Activated CD8-positive, alpha-beta T cell treated with anti-CD3 and anti-CD28 coated beads, Interleukin-2, amount 10 ng/mL, durations not matched to agents 7 days and 5 days (primary cell): ENCODE results near the gene ATP2A3. TPM values are rescaled to one million over a fixed set of nuclear protein-coding genes. Genes with fewer than 3 reads are reported as not detected.

ENCODE experiments used
- ATAC-seq: fragments of 150-1000 bp; cut with Tn5 transposase; one replicate; pipeline ENCODE4 v1.10.0; 2021; ENCODE audit warnings: moderate library complexity
- CTCF ChIA-PET: fragments of 350-600 bp; sonication (Branson Sonifier 250); formaldehyde crosslinking; loops from one replicate; lab custom pipeline; 2021; ENCODE audit warnings: antibody characterized with exemption; lab: Charles Lee
- POLR2A ChIA-PET: fragments of 350-600 bp; sonication (Branson Sonifier 250); formaldehyde crosslinking; loops from one replicate; lab custom pipeline; 2021; ENCODE audit warnings: antibody characterized with exemption; lab: Charles Lee
- DNase-seq: peaks from one replicate; pipeline ENCODE4 v3.0.0-alpha.2; 2020
- H3K27ac Mint-ChIP-seq: one replicate; pipeline ENCODE4 v1.8.0; 2021; ENCODE audit warnings: mild to moderate bottlenecking, mixed read lengths
- H3K27me3 Mint-ChIP-seq: one replicate; pipeline ENCODE4 v1.8.0; 2021; ENCODE audit warnings: low read depth, mixed read lengths
- H3K36me3 Mint-ChIP-seq: one replicate; pipeline ENCODE4 v1.8.0; 2021; ENCODE audit warnings: low read depth, mixed read lengths
- H3K4me1 Mint-ChIP-seq: one replicate; pipeline ENCODE4 v1.8.0; 2021; ENCODE audit warnings: low read depth, mixed read lengths
- H3K4me3 Mint-ChIP-seq: one replicate; pipeline ENCODE4 v1.8.0; 2021; ENCODE audit warnings: mild to moderate bottlenecking, mixed read lengths
- H3K9me3 Mint-ChIP-seq: one replicate; pipeline ENCODE4 v1.8.0; 2022; ENCODE audit warnings: mixed read lengths; ENCODE audit not compliant: insufficient read depth
- total RNA-seq, 2 experiments: library from RNA; stranded (reverse); gene quantifications; one replicate each; pipeline ENCODE4 v1.2.3, GENCODE V29; 2021

The ATP2A3 gene
- total RNA-seq, 2 experiments from 2014 or later, result 341 to 354 TPM

GRCh38 chr17:3922765-3923164, 41.5 kb downstream of the ATP2A3 start:
- Mint-ChIP-seq H3K4me3 (no peak overlapping the region), H3K27ac (peak overlapping the region; percentile 60), H3K9me3 (no peaks in the 10 kb centered on the region), H3K4me1 (peaks cover 5% of the 10 kb centered on the region), H3K36me3 (peaks cover 24% of the 10 kb centered on the region), H3K27me3 (no peaks in the 10 kb centered on the region)
- ATAC-seq, result no peak
- CTCF ChIA-PET, result interaction anchor here (1.3 kb wide), 1 partner anchor 9 kb away, joined by 6 read pairs; no protein-coding TSS in a partner anchor
- POLR2A ChIA-PET, result no interaction called here
- DNase-seq, result no peak

GRCh38 chr17:3921502-3922319, 42.5 kb downstream of the ATP2A3 start:
- POLR2A ChIA-PET, result no interaction called here
- no peak overlapping the region for H3K27ac Mint-ChIP-seq
- H3K27me3 Mint-ChIP-seq, result no peaks in the 10 kb centered on the region
- H3K9me3 Mint-ChIP-seq, result no peaks in the 10 kb centered on the region
- H3K4me1 Mint-ChIP-seq, result peaks cover 14% of the 10 kb centered on the region
- CTCF ChIA-PET, result interaction anchor here (1.3 kb wide), 1 partner anchor 8 kb away, joined by 6 read pairs; no protein-coding TSS in a partner anchor
- peaks cover 17% of the 10 kb centered on the region for H3K36me3 Mint-ChIP-seq
- DNase-seq (no peak), ATAC-seq (no peak)
- H3K4me3 Mint-ChIP-seq, result no peak overlapping the region

DNA sequence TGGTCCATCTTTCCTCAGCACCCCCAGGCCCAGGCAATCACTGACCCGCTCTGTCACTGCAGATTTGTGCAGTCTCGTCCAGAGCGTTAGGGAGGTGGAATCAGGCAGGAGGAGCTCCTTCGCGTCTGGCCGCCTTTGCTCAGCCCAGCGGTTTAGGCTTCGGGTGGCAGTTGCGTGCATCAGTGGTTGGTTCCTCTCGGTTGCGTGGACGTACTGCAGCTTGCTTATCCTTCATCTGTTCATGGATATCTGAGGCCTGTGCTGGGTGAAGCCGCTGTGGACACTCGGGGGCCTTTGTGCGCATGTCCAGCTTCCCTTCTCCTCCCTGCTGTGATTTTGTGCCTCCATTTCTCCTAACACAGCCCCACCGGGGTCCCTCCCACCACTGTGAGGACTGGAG, 43.2 kb downstream of the ATP2A3 start:
- DNase-seq, result no peak
- Mint-ChIP-seq H3K4me1 (peaks cover 21% of the 10 kb centered on the region), H3K4me3 (no peak overlapping the region), H3K27ac (no peak overlapping the region), H3K27me3 (no peaks in the 10 kb centered on the region), H3K9me3 (no peaks in the 10 kb centered on the region), H3K36me3 (peaks cover 16% of the 10 kb centered on the region)
- ChIA-PET CTCF (no interaction called here), POLR2A (no interaction called here)
- ATAC-seq, result no peak

DNA sequence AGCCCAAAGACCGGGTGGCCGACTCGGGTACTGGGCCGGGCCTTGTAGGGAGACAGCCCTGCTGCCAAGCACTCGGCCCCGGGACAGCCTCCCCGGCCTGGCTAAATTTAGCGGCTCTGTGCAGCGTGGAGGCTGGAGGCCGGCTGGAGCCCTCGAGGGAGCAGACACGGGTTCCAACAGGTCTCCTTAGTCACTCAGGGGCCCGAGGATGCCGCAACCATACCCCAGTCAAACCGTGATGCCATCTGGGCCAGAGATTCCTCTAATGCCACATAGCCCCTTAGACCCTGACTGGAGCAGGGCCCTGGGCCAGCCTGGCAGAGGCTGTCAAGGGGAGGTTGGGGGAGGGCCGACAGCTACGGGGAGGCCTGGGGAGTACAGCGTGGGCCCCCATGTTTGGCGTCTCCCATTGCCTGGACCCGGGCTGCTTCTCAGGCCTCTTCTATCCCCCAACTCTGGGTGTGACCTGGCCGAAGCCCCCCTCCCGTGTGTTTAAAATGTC, 45.1 kb downstream of the ATP2A3 start:
- Mint-ChIP-seq H3K27me3 (no peaks in the 10 kb centered on the region), H3K27ac (no peak overlapping the region)
- CTCF ChIA-PET, result no interaction called here

GRCh38 chr17:3918372-3919122, 45.7 kb downstream of the ATP2A3 start:
- Mint-ChIP-seq H3K36me3 (no peaks in the 10 kb centered on the region), H3K4me1 (peaks cover 45% of the 10 kb centered on the region), H3K9me3 (no peaks in the 10 kb centered on the region), H3K27ac (peak overlapping the region; percentile 44), H3K27me3 (no peaks in the 10 kb centered on the region), H3K4me3 (no peak overlapping the region)
- DNase-seq, result no peak
- POLR2A ChIA-PET, result no interaction called here
- CTCF ChIA-PET, result no interaction called here
- no peak for ATAC-seq

More for the DNA sequence above, 45.1 kb downstream of the ATP2A3 start:
- DNase-seq (no peak), ATAC-seq (no peak)
- peaks cover 3% of the 10 kb centered on the region for H3K36me3 Mint-ChIP-seq
- H3K4me1 Mint-ChIP-seq, result peaks cover 39% of the 10 kb centered on the region
- POLR2A ChIA-PET, result no interaction called here
- no peak overlapping the region for H3K4me3 Mint-ChIP-seq
- no peaks in the 10 kb centered on the region for H3K9me3 Mint-ChIP-seq

GRCh38 chr17:3917391-3917931, 46.8 kb downstream of the ATP2A3 start:
- no peak for DNase-seq
- ATAC-seq, result no peak
- ChIA-PET POLR2A (interaction anchor here (1.0 kb wide), 1 partner anchor 17 kb away, joined by 3 read pairs; no protein-coding TSS in a partner anchor), CTCF (interaction anchor here (0.9 to 5.7 kb wide), 7 partner anchors 48 to 283 kb away, joined by 3 to 69 read pairs (median 9); partner anchors contain the start of gene NCBP3)
- Mint-ChIP-seq H3K27me3 (no peaks in the 10 kb centered on the region), H3K27ac (peak overlapping the region; percentile 82), H3K4me3 (no peak overlapping the region), H3K4me1 (peaks cover 51% of the 10 kb centered on the region), H3K36me3 (no peaks in the 10 kb centered on the region), H3K9me3 (no peaks in the 10 kb centered on the region)

DNA sequence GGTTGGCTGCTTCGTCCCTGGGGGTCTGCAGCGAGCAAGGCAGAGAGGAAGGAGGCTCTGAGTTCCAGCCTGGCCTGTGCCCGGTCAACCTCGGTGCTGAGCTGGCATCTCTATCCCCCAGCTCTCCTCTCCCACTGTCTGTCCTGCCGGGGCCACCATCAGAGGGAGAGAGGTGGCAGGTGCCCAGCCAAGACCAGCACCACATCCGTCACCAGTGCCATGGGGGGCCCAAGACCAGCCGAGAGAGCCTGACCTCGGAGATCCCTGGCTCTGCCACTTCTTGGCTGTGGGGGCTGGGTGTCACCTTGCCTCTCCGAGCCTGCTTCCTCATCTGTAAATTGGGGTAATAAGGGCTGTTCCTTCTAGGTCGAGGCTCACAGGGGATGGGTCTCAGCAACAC, 47.4 kb downstream of the ATP2A3 start:
- DNase-seq, result no peak
- ATAC-seq, result no peak
- peak overlapping the region; percentile 48 for H3K4me3 Mint-ChIP-seq
- peaks cover 54% of the 10 kb centered on the region for H3K4me1 Mint-ChIP-seq
- no peaks in the 10 kb centered on the region for H3K9me3 Mint-ChIP-seq
- H3K27me3 Mint-ChIP-seq, result no peaks in the 10 kb centered on the region
- peak overlapping the region; percentile 82 for H3K27ac Mint-ChIP-seq
- CTCF ChIA-PET, result interaction anchor here (0.9 to 5.7 kb wide), 12 partner anchors 48 to 283 kb away, joined by 3 to 69 read pairs (median 4); partner anchors contain the start of gene NCBP3
- H3K36me3 Mint-ChIP-seq, result no peaks in the 10 kb centered on the region
- POLR2A ChIA-PET, result interaction anchor here (1.0 to 1.5 kb wide), 3 partner anchors 16 to 88 kb away, joined by 3 to 5 read pairs (median 3); no protein-coding TSS in a partner anchor

- no peaks in the 10 kb centered on the region for H3K9me3 Mint-ChIP-seq
- no peaks in the 10 kb centered on the region for H3K36me3 Mint-ChIP-seq
- H3K27ac Mint-ChIP-seq, result peak within 1 kb of the TSS; percentile 82
- H3K4me3 Mint-ChIP-seq, result peak within 1 kb of the TSS; percentile 51
- ChIA-PET CTCF (interaction anchor here (0.9 to 5.7 kb wide), 11 partner anchors 49 to 284 kb away, joined by 3 to 69 read pairs (median 5); partner anchors contain the start of gene NCBP3), POLR2A (interaction anchor here (0.7 to 1.5 kb wide), 5 partner anchors 16 to 227 kb away, joined by 3 to 5 read pairs (median 3); partner anchors contain the start of gene CYB5D2)
- no peaks in the 10 kb centered on the region for H3K27me3 Mint-ChIP-seq
- DNase-seq (peak; percentile 70), ATAC-seq (peak; percentile 46)
- H3K4me1 Mint-ChIP-seq, result peaks cover 60% of the 10 kb centered on the region
Observed at GRCh38 chr17:3915995-3916696, 48.1 kb downstream of the ATP2A3 start, which contains the start of gene P2RX1. Gene P2RX1, minus strand, starts transcription at chr17:3916465. Its CDS starts 240 bp downstream, at chr17:3916225.

DNA sequence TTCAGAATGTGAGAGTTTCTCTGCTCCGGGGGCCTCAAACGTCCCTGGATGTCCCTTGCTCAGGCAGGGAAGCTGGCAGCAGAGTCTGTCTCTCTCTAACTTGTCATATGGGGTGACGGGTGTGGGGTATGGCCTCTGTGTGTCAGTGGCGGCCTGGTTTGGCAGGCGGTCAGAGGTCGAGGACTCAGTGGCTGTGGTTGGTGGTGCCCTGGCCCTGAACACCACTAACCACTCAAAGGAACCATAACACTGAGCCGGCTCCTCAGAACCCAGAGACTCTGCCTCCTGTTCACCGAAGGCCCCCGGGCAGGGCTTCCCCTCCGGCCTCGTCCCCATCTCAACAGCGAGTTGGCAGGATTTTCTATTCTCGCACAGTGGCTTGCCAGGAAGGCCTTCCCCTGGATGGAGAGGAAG, 48.6 kb downstream of the ATP2A3 start:
- peaks cover 65% of the 10 kb centered on the region for H3K4me1 Mint-ChIP-seq
- CTCF ChIA-PET, result interaction anchor here (0.8 to 5.7 kb wide), 8 partner anchors 50 to 178 kb away, joined by 3 to 69 read pairs (median 10); partner anchors contain the start of genes ATP2A3 and NCBP3
- POLR2A ChIA-PET, result interaction anchor here (0.7 to 1.5 kb wide), 4 partner anchors 19 to 228 kb away, joined by 3 to 5 read pairs (median 4); partner anchors contain the start of gene CYB5D2
- DNase-seq (no peak), ATAC-seq (no peak)
- H3K27ac Mint-ChIP-seq, result peak overlapping the region; percentile 82
- H3K9me3 Mint-ChIP-seq, result no peaks in the 10 kb centered on the region
- no peaks in the 10 kb centered on the region for H3K36me3 Mint-ChIP-seq
- no peaks in the 10 kb centered on the region for H3K27me3 Mint-ChIP-seq
- peak overlapping the region; percentile 51 for H3K4me3 Mint-ChIP-seq

DNA sequence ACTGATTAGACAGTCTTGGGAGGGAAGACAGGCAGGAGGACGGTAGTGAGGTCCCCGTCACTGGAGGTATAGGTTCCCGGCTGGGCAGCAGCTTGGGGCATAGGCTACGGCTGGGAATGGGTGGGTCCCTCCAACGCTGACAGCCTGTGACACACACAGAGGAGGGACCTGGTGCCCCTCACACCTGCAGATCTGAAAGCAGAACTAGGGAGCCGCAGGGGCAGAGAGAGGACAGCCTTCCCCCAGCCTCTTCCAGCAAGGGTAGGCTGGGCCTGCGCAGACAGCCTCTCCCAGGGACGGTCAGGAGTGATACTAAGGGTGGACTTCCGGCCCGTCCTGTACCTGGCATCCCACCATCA, 49.9 kb downstream of the ATP2A3 start:
- peaks cover 70% of the 10 kb centered on the region for H3K4me1 Mint-ChIP-seq
- CTCF ChIA-PET, result interaction anchor here (0.6 to 5.7 kb wide), 49 partner anchors 8 to 262 kb away, joined by 3 to 69 read pairs (median 5); partner anchors contain the start of genes ATP2A3, CAMKK1, CYB5D2 and NCBP3
- DNase-seq, result no peak
- POLR2A ChIA-PET, result interaction anchor here (0.8 to 1.0 kb wide), 2 partner anchors 46 to 229 kb away, joined by 3 to 4 read pairs; partner anchors contain the start of genes CYB5D2 and ZZEF1
- peak overlapping the region; percentile 82 for H3K27ac Mint-ChIP-seq
- H3K4me3 Mint-ChIP-seq, result no peak overlapping the region
- no peaks in the 10 kb centered on the region for H3K27me3 Mint-ChIP-seq
- ATAC-seq, result no peak
- no peaks in the 10 kb centered on the region for H3K9me3 Mint-ChIP-seq
- no peaks in the 10 kb centered on the region for H3K36me3 Mint-ChIP-seq
